HG03432 (cell line): Measurements from ENCODE around the gene TTC39A.
A peak's percentile ranks its signal among the peaks of the same experiment; 100 is the strongest.
"Not testable (repeated sequence)": the region's sequence is repeated elsewhere in the genome, so short reads cannot be mapped to it uniquely, and the experiment has no call there.

Experiments
- ATAC-seq: cut with Tn5 transposase; IDR thresholded peaks from one replicate; pipeline ENCODE4 v1.9.1; 2021; ENCODE audit warnings: mild to moderate bottlenecking, moderate library complexity; ENCODE audit not compliant: unreplicated experiment

TTC39A gene

GRCh38 chr1:51272916-51273315, 57.4 kb downstream of the TTC39A start:
- ATAC-seq: no peak

GRCh38 chr1:51270751-51271150, 59.6 kb downstream of the TTC39A start:
- no peak for ATAC-seq

- ATAC-seq: peak; percentile 28
Measured at GRCh38 chr1:51268634-51269033, 61.7 kb downstream of the TTC39A start.

- ATAC-seq: no peak
Measured at GRCh38 chr1:51266791-51267190, 63.6 kb downstream of the TTC39A start.

GRCh38 chr1:51266181-51266580, 64.2 kb downstream of the TTC39A start:
- no peak for ATAC-seq

GRCh38 chr1:51265618-51266017, 64.7 kb downstream of the TTC39A start:
- no peak for ATAC-seq

GRCh38 chr1:51264451-51264850, 65.9 kb downstream of the TTC39A start:
- ATAC-seq: no peak

GRCh38 chr1:51263147-51263877, 67.0 kb downstream of the TTC39A start:
- no peak for ATAC-seq

GRCh38 chr1:51255331-51255730, 75.0 kb downstream of the TTC39A start:
- no peak for ATAC-seq

- no peak for ATAC-seq
Measured at GRCh38 chr1:51253691-51254090, 76.7 kb downstream of the TTC39A start.

- no peak for ATAC-seq
Measured at GRCh38 chr1:51252366-51252765, 78.0 kb downstream of the TTC39A start.

GRCh38 chr1:51251165-51251564, 79.2 kb downstream of the TTC39A start:
- not testable (repeated sequence) for ATAC-seq

GRCh38 chr1:51250729-51251128, 79.6 kb downstream of the TTC39A start:
- ATAC-seq: not testable (repeated sequence)

GRCh38 chr1:51249445-51249844, 80.9 kb downstream of the TTC39A start:
- ATAC-seq: no peak

GRCh38 chr1:51247499-51247898, 82.9 kb downstream of the TTC39A start:
- ATAC-seq: no peak

- ATAC-seq: peak; percentile 95
Measured at GRCh38 chr1:51247022-51247421, 83.3 kb downstream of the TTC39A start.

- ATAC-seq: no peak
Measured at GRCh38 chr1:51242546-51242945, 87.8 kb downstream of the TTC39A start.

- ATAC-seq: no peak
Measured at GRCh38 chr1:51241119-51241518, 89.2 kb downstream of the TTC39A start.

- no peak for ATAC-seq
Measured at GRCh38 chr1:51240084-51240483, 90.3 kb downstream of the TTC39A start.

- no peak for ATAC-seq
Measured at GRCh38 chr1:51238034-51238403, 92.3 kb downstream of the TTC39A start.

- no peak for ATAC-seq
Measured at GRCh38 chr1:51237351-51238033, 92.9 kb downstream of the TTC39A start.
